B cell (primary cell): ENCODE measurements around the gene NCAN. TPM values are rescaled to one million over a fixed set of nuclear protein-coding genes. Genes with fewer than 3 reads are reported as not detected.

Experiments
- ATAC-seq: fragments of 200-7000 bp; cut with Tn5 transposase; one replicate; pipeline ENCODE4 v1.10.0; 2021; ENCODE audit warnings: low read depth, mild to moderate bottlenecking, moderate number of reproducible peaks, moderate library complexity
- CTCF ChIA-PET: fragments of 350-600 bp; sonication (Branson Sonifier 250); formaldehyde crosslinking; loops from one replicate; lab custom pipeline; 2021; ENCODE audit warnings: antibody characterized with exemption, inconsistent platforms; lab: Charles Lee
- POLR2A ChIA-PET: fragments of 350-600 bp; sonication (Branson Sonifier 250); formaldehyde crosslinking; loops from one replicate; lab custom pipeline; 2021; ENCODE audit warnings: antibody characterized with exemption; lab: Charles Lee
- DNase-seq: peaks from one replicate; pipeline ENCODE4 v3.0.0; 2013
- H2AFZ ChIP-seq: 2 replicates; pipeline ENCODE4 v1.6.1; 2012; ENCODE audit warnings: mild to moderate bottlenecking, low read depth, low read length; ENCODE audit not compliant: insufficient read depth, poor library complexity, severe bottlenecking
- H3K27ac ChIP-seq, 2 donors: 1 replicate in 1 of 2; 2 replicates in 1 of 2; pipeline ENCODE4 v1.5.1; 2012 to 2013; ENCODE audit warnings: low read length in 2 of 2, mild to moderate bottlenecking in 2 of 2, moderate library complexity in 1 of 2
- H3K27me3 ChIP-seq, 4 experiments: fragments of 200-600 bp in 1 of 4; sonication (generic) in 1 of 4; replicated peaks in 1 of 4; 1 replicate in 2 of 4; 2 replicates in 2 of 4; pipeline versions ENCODE4 v1.6.1 to v1.7.0; 2013 to 2016; ENCODE audit warnings: low read length in 3 of 4, mild to moderate bottlenecking in 2 of 4, mixed read lengths in 1 of 4, moderate library complexity in 1 of 4; ENCODE audit not compliant: insufficient read depth in 4 of 4, control insufficient read depth in 3 of 4; ENCODE audit errors: control extremely low read depth in 1 of 4
- H3K36me3 ChIP-seq, 2 experiments: replicated peaks in 1 of 2; 1 replicate in 1 of 2; 2 replicates in 1 of 2; pipeline versions ENCODE4 v1.6.1 to v1.7.1; 2013; ENCODE audit warnings: low read length in 1 of 2; ENCODE audit not compliant: insufficient read depth in 2 of 2, control insufficient read depth in 1 of 2; ENCODE audit errors: control extremely low read depth in 1 of 2, extremely low read depth in 1 of 2
- H3K4me1 ChIP-seq, 2 donors: fragments of 200-600 bp in 1 of 2; sonication (generic) in 1 of 2; 1 replicate in 1 of 2; 2 replicates in 1 of 2; pipeline versions ENCODE4 v1.5.1 to v1.6.1; 2013 to 2017; ENCODE audit warnings: low read length in 2 of 2; ENCODE audit not compliant: control insufficient read depth in 2 of 2, insufficient read depth in 2 of 2
- H3K4me2 ChIP-seq: replicated peaks from 2 replicates; pipeline ENCODE3; 2012; ENCODE audit warnings: mild to moderate bottlenecking, low read depth, low read length; ENCODE audit not compliant: poor library complexity, severe bottlenecking
- H3K4me3 ChIP-seq, 5 experiments: fragments of 200-600 bp in 1 of 5; sonication (generic) in 1 of 5; 1 replicate in 3 of 5; 2 replicates in 2 of 5; pipeline versions ENCODE4 v1.5.1 to v1.7.0; 2011 to 2016; ENCODE audit warnings: low read length in 4 of 5, mild to moderate bottlenecking in 4 of 5, low read depth in 2 of 5, control low read depth in 1 of 5, moderate library complexity in 1 of 5; ENCODE audit not compliant: insufficient read depth in 1 of 5; ENCODE audit errors: control extremely low read depth in 1 of 5, extremely low read depth in 1 of 5
- H3K79me2 ChIP-seq: fragments of 200-600 bp; sonication (generic); one replicate; pipeline ENCODE4 v1.6.0; 2016; ENCODE audit warnings: low read length; ENCODE audit not compliant: control insufficient read depth, insufficient read depth
- H3K9ac ChIP-seq: fragments of 200-600 bp; sonication (generic); 2 replicates; pipeline ENCODE4 v1.6.1; 2017; ENCODE audit warnings: mild to moderate bottlenecking, low read length, moderate library complexity
- H3K9me3 ChIP-seq, 3 donors: one replicate each; pipeline versions ENCODE4 v1.6.1 to v1.7.1; 2013; ENCODE audit warnings: low read length in 2 of 3; ENCODE audit not compliant: control insufficient read depth in 2 of 3, insufficient read depth in 1 of 3; ENCODE audit errors: control extremely low read depth in 1 of 3
- H4K20me1 ChIP-seq: 2 replicates; pipeline ENCODE4 v1.6.0; 2012; ENCODE audit warnings: mild to moderate bottlenecking, low read length; ENCODE audit not compliant: insufficient read depth, control insufficient read depth, poor library complexity, severe bottlenecking
- H3K27ac Mint-ChIP-seq: one replicate; pipeline ENCODE4 v1.8.0; 2021; ENCODE audit warnings: mixed read lengths
- H3K27me3 Mint-ChIP-seq: one replicate; pipeline ENCODE4 v1.8.0; 2021; ENCODE audit warnings: mixed read lengths
- H3K4me1 Mint-ChIP-seq: one replicate; pipeline ENCODE4 v1.8.0; 2021; ENCODE audit warnings: mixed read lengths
- H3K4me3 Mint-ChIP-seq: one replicate; pipeline ENCODE4 v1.8.0; 2021; ENCODE audit warnings: mixed read lengths
- H3K9me3 Mint-ChIP-seq: one replicate; pipeline ENCODE4 v1.8.0; 2022; ENCODE audit warnings: mixed read lengths; ENCODE audit not compliant: insufficient read depth
- EZH2 ChIP-seq: IDR thresholded peaks from 2 replicates; pipeline ENCODE4 v1.6.1; 2012; ENCODE audit warnings: borderline replicate concordance, low read depth, mild to moderate bottlenecking, moderate library complexity, low read length; ENCODE audit not compliant: insufficient read depth, poor library complexity, severe bottlenecking
- WGBS: methylation state at CpG from one replicate; pipeline ENCODE4 v1.1.5; 2013; ENCODE audit warnings: missing lambda C conversion rate; ENCODE audit not compliant: insufficient coverage; 5-methylcytosine and 5-hydroxymethylcytosine counted together
- intact Hi-C: fragments of 100-400 bp; cut with micrococcal nuclease; formaldehyde crosslinking; loops from one replicate; pipeline ENCODE4 v1.10.0; 2022
- polyA plus RNA-seq: library from polyadenylated mRNA; depleted of rRNA; stranded (reverse); fragments of >200 nt; gene quantifications from 2 replicates; pipeline ENCODE4 v1.2.3, GENCODE V29; 2012
- total RNA-seq, 2 donors: library from RNA; stranded (reverse); fragments of 120-200 nt in 1 of 2; gene quantifications; 1 replicate in 1 of 2; 2 replicates in 1 of 2; pipeline versions ENCODE4 v1.2.3 to v1.2.4, GENCODE V29; 2013 to 2022
- TF ChIP-seq, protein P1 (sequence below): fragments of 200-600 bp; IDR thresholded peaks from one replicate; pipeline ENCODE4 v1.8.0; 2022; ENCODE audit warnings: antibody characterized with exemption, mild to moderate bottlenecking

Gene NCAN
- total and polyA plus RNA-seq, 2 donors (not counting 1 experiment from before 2014, with no cell fraction given), result 0.03 TPM; not detected in 1

DNA sequence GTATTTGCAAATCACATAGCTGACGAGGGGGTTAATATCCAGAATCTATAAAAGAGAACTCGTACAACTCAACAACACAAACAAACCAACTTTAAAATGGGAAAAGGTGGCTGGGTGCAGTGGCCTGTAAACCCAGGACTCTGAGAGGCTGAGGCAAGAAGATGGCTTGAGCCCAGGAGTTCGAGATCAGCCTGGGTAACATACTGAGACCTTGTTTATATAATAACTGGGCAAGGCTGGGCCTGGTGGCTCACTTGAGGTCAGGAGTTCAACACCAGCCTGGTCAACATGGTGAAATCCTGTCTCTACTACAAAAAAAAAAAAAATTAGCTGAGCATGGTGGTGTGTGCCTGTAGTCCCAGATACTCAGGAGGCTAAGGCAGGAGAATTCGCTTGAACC, 83.2 kb downstream of the NCAN start:
- TF ChIP-seq EZH2, result no peak
- TF ChIP-seq, protein P1, sequence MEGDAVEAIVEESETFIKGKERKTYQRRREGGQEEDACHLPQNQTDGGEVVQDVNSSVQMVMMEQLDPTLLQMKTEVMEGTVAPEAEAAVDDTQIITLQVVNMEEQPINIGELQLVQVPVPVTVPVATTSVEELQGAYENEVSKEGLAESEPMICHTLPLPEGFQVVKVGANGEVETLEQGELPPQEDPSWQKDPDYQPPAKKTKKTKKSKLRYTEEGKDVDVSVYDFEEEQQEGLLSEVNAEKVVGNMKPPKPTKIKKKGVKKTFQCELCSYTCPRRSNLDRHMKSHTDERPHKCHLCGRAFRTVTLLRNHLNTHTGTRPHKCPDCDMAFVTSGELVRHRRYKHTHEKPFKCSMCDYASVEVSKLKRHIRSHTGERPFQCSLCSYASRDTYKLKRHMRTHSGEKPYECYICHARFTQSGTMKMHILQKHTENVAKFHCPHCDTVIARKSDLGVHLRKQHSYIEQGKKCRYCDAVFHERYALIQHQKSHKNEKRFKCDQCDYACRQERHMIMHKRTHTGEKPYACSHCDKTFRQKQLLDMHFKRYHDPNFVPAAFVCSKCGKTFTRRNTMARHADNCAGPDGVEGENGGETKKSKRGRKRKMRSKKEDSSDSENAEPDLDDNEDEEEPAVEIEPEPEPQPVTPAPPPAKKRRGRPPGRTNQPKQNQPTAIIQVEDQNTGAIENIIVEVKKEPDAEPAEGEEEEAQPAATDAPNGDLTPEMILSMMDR, result no peak
- no peak overlapping the region for H2AFZ ChIP-seq
- H3K9me3 Mint-ChIP-seq, result no peaks in the 10 kb centered on the region
- H3K79me2 ChIP-seq, result no peaks in the 10 kb centered on the region
- H3K27ac Mint-ChIP-seq, result no peak overlapping the region
- intact Hi-C loops, result no loop called here
- CTCF ChIA-PET, result no interaction called here
- no peak overlapping the region for H3K4me3 Mint-ChIP-seq
- no peaks in the 10 kb centered on the region for H3K4me1 Mint-ChIP-seq
- DNase-seq (no peak), ATAC-seq (no peak)
- no peak overlapping the region for H3K9ac ChIP-seq
- H4K20me1 ChIP-seq, result no peaks in the 10 kb centered on the region
- peaks cover 2 to 43% of the 10 kb centered on the region in 2 experiments for H3K36me3 ChIP-seq
- H3K27ac ChIP-seq, result no peak overlapping the region
- POLR2A ChIA-PET, result no interaction called here
- peaks cover 0 to 3% (median 3%) of the 10 kb centered on the region in 3 donors for H3K9me3 ChIP-seq
- H3K4me2 ChIP-seq, result no peak overlapping the region
- H3K4me1 ChIP-seq, result no peaks in the 10 kb centered on the region
- H3K27me3 Mint-ChIP-seq, result no peaks in the 10 kb centered on the region
- no peaks in the 10 kb centered on the region for H3K27me3 ChIP-seq
- H3K4me3 ChIP-seq, result no peak overlapping the region
- 100% methylated on average over 2 of the region's 4 CpGs for WGBS

DNA sequence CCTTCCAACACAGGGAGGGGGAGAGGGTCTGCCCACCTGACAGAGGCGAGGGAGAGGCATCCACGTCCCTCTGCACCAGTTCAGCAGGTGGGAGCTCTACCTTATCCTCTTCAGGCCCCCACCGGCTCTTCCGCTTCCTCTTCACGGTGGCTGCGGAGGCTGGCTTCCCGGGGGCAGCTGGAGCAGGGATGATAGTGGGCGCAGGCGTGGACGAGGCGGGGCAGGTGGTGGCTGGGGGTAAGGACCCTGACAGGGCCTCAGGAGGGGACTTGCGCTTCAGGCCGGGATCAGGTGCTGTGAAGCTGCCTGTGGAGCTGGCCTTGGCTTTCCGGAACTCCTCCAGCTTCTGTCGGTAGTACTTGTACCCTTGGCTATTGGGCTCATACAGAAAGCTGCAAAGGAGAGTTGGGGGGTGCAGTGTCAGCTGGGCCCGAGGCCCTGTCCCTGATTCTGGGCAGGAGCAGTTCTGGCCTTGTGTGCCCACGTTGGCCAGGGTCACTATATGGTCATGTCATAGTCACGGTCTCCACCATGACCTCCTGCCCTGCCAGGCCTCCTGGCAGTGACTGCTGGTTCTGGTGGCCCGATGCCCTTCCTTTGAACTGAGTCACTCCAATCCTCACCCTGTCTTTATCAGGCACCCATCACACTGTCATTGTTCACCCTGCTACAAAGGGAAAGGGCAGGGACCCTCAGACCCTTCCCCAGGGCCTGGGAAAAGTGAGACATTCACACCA, 85.4 kb downstream of the NCAN start:
- WGBS, result 95% methylated on average over 19 of the region's 19 CpGs
- Histone ChIP-seq H3K4me2 (no peak overlapping the region), H3K9ac (no peak overlapping the region), H3K9me3 (peaks cover 0 to 3% (median 0%) of the 10 kb centered on the region in 3 donors), H3K79me2 (no peaks in the 10 kb centered on the region), H3K4me3 (no peak overlapping the region), H3K27me3 (no peaks in the 10 kb centered on the region), H3K4me1 (no peaks in the 10 kb centered on the region), H3K36me3 (peaks cover 2 to 51% of the 10 kb centered on the region in 2 experiments), H2AFZ (no peak overlapping the region), H3K27ac (no peak overlapping the region), H4K20me1 (no peaks in the 10 kb centered on the region)
- ChIA-PET POLR2A (no interaction called here), CTCF (interaction anchor here (0.6 to 1.0 kb wide), 2 partner anchors 9 to 305 kb away, joined by 3 read pairs; no protein-coding TSS in a partner anchor)
- intact Hi-C loops, result no loop called here
- Mint-ChIP-seq H3K4me3 (no peak overlapping the region), H3K27me3 (no peaks in the 10 kb centered on the region), H3K27ac (no peak overlapping the region), H3K4me1 (no peaks in the 10 kb centered on the region), H3K9me3 (no peaks in the 10 kb centered on the region)
- TF ChIP-seq EZH2, result no peak
- TF ChIP-seq, protein P1, result no peak
- ATAC-seq (no peak), DNase-seq (no peak)
